ENCODE measurements around the gene AOC1.

DNA sequence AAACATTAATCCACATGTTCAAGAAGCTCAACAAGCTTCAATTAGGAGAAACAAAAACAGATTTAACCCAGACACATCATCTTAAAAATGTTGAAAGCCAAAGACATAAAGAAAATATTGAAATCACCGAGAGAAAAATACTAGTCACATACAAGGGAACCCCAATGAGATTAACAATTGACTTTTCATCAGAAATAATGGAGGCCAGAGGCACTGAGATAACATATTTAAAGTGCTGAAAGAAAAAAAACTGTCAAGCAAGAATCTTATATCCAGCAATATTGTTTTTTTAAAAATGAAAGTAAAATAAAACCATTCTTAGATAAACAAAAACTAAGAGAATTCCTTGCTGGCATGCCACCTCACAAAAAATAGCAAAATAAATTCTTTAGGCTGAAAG, 28.9 kb downstream of the AOC1 start:
- TF ChIP-seq, protein P1, sequence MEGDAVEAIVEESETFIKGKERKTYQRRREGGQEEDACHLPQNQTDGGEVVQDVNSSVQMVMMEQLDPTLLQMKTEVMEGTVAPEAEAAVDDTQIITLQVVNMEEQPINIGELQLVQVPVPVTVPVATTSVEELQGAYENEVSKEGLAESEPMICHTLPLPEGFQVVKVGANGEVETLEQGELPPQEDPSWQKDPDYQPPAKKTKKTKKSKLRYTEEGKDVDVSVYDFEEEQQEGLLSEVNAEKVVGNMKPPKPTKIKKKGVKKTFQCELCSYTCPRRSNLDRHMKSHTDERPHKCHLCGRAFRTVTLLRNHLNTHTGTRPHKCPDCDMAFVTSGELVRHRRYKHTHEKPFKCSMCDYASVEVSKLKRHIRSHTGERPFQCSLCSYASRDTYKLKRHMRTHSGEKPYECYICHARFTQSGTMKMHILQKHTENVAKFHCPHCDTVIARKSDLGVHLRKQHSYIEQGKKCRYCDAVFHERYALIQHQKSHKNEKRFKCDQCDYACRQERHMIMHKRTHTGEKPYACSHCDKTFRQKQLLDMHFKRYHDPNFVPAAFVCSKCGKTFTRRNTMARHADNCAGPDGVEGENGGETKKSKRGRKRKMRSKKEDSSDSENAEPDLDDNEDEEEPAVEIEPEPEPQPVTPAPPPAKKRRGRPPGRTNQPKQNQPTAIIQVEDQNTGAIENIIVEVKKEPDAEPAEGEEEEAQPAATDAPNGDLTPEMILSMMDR (IDR thresholded peaks at IDR 0.05): no peak
- no peak for TF ChIP-seq POLR2A (IDR thresholded peaks at IDR 0.05)

All from right lobe of liver (tissue), 4 donors.